Activated T-cell treated with anti-CD3 and anti-CD28 coated beads for 48 hours (primary cell): Measurements from ENCODE around the gene TMEM214.
"Not testable (repeated sequence)": the region's sequence is repeated elsewhere in the genome, so short reads cannot be mapped to it uniquely, and the experiment has no call there.

Source experiments
- DNase-seq: peaks from one replicate; pipeline ENCODE4 v3.0.0-alpha.2; 2020; ENCODE audit warnings: low read depth

TMEM214 gene

DNA sequence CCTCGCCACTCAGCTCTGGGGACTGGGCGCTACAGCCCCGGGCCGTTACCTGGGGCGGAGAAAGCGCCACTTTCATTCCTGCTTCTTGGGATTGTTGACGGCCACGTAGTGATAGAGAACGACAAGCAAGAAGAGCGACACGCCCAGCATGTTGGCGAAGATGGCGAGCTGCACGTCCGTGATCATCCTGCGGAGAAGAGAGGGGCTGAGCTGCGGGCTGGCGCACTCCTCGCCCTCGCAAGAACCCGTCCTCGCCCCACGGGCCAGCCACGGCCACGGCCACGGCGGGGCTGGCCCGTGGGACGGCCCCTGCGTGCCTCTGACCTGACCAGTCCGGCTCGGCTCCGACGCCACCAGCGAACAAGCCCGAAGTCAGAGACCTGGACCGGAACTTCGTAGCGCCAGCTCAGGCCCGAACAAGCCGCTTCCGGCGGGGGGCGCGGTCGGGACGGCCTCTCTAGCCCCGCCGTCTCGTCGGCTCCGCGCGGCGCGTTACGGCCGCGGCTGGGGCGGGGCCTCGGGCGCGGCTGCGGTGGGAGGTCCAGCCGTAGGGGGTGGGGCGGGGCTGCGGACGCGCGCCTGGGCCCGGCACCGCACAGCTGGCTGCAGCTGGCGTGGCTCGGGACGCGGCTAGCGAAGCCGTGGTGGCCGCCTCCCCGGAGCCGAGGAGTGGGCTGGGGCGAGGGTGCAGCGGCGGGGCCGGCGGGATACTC is 38.7 kb downstream of the TMEM214 start, which contains the start of gene OST4:
OST4 (minus strand) TSS at position 378 of the 713 bp plus-strand sequence.
- DNase-seq, result peak; percentile 92

DNA sequence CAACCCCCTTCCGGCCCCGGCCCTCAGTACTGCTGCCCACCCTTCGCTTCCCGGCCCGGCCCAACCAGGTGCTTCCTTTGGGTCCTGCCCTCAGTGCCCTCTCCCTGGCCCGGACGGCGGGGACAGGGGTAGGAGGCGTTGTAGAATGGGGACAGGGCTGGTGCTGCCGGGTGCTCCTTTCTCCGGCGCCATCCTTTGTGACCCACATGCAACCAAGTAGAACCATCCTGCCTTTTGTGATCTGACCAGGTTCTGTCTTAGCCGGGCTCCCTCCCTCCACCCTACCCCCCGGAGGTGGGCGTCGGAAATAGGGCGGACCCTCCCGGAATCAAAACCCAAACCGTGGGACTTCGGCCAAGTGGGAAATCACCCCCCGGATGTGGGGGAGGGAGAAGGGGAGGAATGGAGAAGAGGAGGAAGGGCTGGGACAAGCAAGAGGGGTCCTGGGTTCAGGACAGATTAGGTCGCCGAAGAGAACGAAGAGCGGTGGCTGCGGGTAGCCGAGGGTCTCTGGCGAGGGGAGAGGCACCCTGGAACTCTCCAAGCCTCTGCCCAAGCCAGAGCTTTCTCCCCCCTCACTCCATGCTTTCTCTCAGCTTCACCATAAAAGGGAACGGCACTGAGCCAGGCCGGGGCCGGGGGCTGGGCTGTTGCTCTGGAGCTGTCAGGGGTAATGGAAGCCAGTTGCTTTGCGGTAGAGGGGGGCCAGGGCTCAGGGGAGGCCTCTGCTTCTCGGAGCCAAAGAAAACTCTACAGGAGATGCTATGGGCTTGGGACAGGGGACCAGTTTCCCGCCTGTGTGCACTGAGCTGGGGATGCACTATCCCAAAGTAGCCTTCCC is 39.4 kb downstream of the TMEM214 start:
- no peak for DNase-seq

GRCh38 chr2:27072920-27073319 is 40.2 kb downstream of the TMEM214 start:
- no peak for DNase-seq

DNA sequence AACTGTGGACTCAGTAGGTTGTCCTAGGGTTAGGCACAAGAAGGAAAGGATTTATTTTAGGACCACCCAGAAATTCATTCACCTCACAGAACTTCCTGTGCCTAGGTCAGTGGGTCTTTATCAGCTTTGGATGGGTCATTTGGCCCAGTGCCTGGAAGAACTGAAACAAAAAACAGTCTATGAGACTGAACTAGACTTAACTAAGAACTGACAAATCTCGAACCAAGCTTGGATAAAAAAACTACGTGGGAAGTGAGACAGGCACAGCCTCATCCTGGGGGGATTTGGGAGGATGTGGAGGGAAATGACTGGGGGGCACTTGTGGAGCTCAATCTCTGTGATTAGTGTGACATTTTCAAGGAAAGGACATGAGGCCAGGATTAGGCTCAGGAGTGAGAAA is 41.0 kb downstream of the TMEM214 start:
- DNase-seq, result no peak

DNA sequence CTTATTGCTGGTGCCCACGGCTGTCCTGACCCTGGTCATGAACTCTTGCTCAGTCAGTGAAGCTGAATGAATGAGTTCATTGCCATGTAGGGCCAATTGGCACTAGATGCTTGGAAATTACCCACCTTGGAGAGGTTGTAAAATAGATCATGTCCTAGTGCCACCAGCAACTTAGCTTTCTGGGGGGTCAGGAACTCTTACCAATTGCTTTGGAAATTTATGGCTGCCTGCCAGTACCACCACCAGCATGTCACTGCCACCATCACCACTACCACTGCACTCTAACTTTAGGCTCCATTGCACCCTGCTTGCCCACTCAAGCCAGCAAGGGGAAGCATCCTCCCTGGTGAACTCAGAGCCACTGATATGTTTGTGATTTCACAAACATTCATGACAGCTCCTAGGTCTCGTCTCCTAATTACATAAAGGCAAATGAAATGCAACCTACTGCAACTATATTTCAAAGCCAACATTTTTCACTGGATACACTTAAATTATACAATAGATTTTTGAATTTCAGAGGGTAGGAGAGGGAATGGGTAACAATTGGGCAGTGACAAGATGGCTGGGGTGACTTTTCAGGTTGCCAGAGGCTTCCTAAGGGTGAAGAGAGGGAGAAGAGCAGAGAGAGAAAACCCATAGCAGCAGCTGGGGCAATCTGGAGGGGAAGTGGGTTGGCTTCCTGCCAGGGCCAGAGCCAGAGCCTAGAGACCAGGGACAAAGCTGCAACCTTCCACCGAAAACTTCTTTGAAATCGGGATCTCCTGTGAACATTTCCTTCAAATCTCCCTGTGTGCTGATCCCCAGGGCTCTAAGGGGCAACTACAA is 42.2 kb downstream of the TMEM214 start:
- no peak for DNase-seq

DNA sequence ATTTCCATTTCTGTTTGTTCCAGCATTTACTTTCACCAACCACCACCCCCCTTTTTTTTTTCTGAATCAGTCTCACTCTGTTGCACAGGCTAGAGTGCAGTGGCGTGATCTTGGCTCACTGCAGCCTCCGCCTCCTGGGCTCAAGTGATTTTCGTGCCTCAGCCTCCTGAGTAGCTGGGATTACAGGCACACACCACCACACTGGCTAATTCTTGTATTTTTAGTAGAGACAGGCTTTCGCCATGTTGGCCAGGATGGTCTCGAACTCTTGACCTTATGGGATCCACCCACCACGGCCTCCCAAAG is 42.8 kb downstream of the TMEM214 start:
- not testable (repeated sequence) for DNase-seq

- no peak for DNase-seq
Measured at GRCh38 chr2:27076323-27076722, 43.6 kb downstream of the TMEM214 start.

GRCh38 chr2:27077231-27077630 is 44.5 kb downstream of the TMEM214 start:
- DNase-seq, result no peak

GRCh38 chr2:27078267-27079194 is 45.8 kb downstream of the TMEM214 start, which contains the start of gene EMILIN1:
EMILIN1 (plus strand) TSS chr2:27078615; CDS start chr2:27079066, 451 bp downstream.
- no peak for DNase-seq

GRCh38 chr2:27079233-27080139 is 46.7 kb downstream of the TMEM214 start:
- no peak for DNase-seq

GRCh38 chr2:27080140-27080469 is 47.3 kb downstream of the TMEM214 start:
- DNase-seq, result no peak

DNA sequence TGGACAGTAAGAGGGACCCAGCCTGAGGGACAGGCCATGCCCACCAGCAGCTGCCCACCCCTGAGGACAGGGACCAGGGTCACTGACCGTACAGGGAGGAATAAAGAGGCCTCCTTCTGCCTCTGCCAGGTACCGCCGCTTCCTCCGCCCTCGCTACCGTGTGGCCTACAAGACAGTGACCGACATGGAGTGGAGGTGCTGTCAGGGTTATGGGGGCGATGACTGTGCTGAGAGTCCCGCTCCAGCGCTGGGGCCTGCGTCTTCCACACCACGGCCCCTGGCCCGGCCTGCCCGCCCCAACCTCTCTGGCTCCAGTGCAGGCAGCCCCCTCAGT is 47.8 kb downstream of the TMEM214 start:
- DNase-seq, result no peak

- DNase-seq, result no peak
Measured at GRCh38 chr2:27081984-27082772, 49.4 kb downstream of the TMEM214 start.

GRCh38 chr2:27082773-27083409 is 50.1 kb downstream of the TMEM214 start:
- no peak for DNase-seq

DNA sequence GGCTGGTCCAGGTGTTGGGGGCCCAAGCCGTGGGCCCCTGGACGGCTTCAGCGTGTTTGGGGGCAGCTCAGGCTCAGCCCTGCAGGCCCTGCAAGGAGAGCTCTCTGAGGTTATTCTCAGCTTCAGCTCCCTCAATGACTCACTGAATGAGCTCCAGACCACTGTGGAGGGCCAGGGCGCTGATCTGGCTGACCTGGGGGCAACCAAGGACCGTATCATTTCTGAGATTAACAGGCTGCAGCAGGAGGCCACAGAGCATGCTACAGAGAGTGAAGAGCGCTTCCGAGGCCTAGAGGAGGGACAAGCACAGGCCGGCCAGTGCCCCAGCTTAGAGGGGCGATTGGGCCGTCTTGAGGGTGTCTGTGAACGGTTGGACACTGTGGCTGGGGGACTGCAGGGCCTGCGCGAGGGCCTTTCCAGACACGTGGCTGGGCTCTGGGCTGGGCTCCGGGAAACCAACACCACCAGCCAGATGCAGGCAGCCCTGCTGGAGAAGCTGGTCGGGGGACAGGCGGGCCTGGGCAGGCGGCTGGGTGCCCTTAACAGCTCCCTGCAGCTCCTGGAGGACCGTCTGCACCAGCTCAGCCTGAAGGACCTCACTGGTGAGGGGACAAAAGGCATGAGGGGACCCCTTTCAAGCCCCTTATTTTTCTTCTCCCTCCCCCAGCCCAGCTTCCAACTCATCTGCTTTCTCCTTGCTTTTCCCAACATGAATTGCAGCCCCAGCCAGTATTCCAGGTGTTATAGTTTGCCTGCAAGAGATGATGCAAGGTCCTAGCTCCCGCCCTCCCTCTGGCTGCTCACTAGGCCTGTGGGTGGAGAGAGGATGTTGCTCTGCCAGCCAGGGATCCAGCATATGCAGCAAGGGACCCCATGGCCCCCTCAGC is 50.9 kb downstream of the TMEM214 start:
- DNase-seq, result no peak

DNA sequence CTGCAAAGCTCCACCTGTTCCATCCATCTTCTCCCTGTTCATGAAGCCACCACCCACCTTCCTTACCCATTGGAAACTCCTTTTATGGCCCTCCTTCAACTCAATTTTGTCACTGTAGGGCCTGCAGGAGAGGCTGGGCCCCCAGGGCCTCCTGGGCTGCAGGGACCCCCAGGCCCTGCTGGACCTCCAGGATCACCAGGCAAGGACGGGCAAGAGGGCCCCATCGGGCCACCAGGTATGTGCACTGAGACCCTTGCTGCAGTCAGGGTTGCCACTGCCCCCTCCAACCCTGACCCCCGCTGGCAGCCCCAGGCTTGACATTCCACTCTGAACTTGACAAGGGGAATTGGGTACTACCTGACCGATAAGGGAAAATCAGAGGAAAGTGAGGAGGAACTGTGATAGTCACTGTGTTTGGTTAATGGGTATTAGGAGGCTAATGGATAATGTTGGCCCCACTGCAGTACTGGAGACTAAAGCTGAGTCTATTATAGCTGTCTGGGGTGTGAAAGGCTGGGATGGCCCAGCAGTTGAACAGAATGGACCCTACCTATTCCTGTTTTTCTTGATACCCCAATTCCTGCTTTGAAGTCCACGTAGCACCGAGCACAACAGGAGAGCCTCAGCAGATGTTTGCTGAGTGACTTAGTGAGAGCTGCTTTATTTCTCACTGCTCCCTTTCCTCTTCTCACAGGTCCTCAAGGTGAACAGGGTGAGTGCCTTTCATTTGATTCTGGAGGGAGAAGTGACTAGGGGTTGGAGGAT is 51.7 kb downstream of the TMEM214 start:
- DNase-seq, result no peak

DNA sequence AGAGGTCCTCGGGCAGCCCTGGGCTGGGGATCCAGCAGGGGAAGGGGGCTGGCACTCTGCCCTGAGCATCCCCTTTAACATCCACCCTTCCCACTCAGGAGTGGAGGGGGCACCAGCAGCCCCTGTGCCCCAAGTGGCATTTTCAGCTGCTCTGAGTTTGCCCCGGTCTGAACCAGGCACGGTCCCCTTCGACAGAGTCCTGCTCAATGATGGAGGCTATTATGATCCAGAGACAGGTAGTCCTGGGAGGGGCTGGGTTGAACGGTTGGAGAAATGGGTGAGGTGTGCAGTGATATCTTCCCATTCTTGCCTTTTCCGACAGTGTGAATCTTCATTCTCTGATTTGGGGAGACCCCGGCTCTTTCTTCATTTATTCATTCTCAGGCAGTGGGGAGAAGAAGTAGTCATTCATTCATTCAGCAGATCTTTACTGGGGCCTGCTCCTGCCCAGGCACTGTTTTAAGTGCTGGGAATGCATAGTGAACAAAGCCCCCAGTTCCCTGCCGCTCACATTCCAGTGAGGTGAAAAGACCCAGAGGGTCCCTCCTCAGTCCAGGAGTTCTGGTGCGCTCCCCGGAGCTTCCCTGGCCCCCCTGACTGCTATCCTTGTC is 52.4 kb downstream of the TMEM214 start:
- no peak for DNase-seq
